IMR-90 (cell line): ENCODE data around the gene TUBGCP3. TPM values are rescaled to one million over a fixed set of nuclear protein-coding genes. Genes with fewer than 3 reads are reported as not detected.

Source experiments
- ATAC-seq: fragments of 200-7000 bp; cut with Tn5 transposase; 2 replicates; pipeline ENCODE4 v1.9.1; 2020; ENCODE audit warnings: low read depth, mild to moderate bottlenecking, moderate library complexity
- BruUV-seq: library from RNA; stranded (reverse); fragments of 400-500 nt; replicated peaks from 2 replicates; lab custom pipeline; 2021; lab: Mats Ljungman, UMichigan
- CTCF ChIA-PET: fragments of 300-600 bp; formaldehyde crosslinking; extraction: SDS; loops from one replicate; lab custom pipeline; 2021; ENCODE audit warnings: antibody characterized with exemption; lab: Yijun Ruan, JAX
- POLR2A ChIA-PET: fragments of 300-600 bp; sonication (Branson Sonifier 250); formaldehyde crosslinking; loops from one replicate; lab custom pipeline; 2022; ENCODE audit warnings: antibody characterized with exemption; ENCODE audit not compliant: unreplicated experiment; lab: Charles Lee
- DNase-seq: peaks from one replicate; pipeline ENCODE4 v3.0.0; 2013
- H2AFZ ChIP-seq: replicated peaks from 2 replicates; pipeline ENCODE3; 2013; ENCODE audit warnings: low read length, mild to moderate bottlenecking; ENCODE audit not compliant: poor library complexity
- H2AK5ac ChIP-seq: 2 replicates; pipeline ENCODE4 v1.6.1; 2013; ENCODE audit warnings: low read depth, low read length, inconsistent platforms
- H2AK9ac ChIP-seq: replicated peaks from 2 replicates; pipeline ENCODE3; 2013; ENCODE audit warnings: mild to moderate bottlenecking, low read depth, low read length, moderate library complexity; ENCODE audit not compliant: poor library complexity
- H2BK120ac ChIP-seq: 2 replicates; pipeline ENCODE4 v1.6.1; 2013; ENCODE audit warnings: low read depth, low read length, inconsistent platforms
- H2BK15ac ChIP-seq: 3 replicates; pipeline ENCODE4 v1.6.1; 2013; ENCODE audit warnings: low read depth, low read length, inconsistent platforms
- H2BK20ac ChIP-seq: 2 replicates; pipeline ENCODE4 v1.6.1; 2013; ENCODE audit warnings: low read depth, mild to moderate bottlenecking, inconsistent platforms, low read length, moderate library complexity
- H2BK5ac ChIP-seq: 2 replicates; pipeline ENCODE4 v1.6.1; 2013; ENCODE audit warnings: mild to moderate bottlenecking, low read depth, low read length, inconsistent platforms; ENCODE audit not compliant: poor library complexity, severe bottlenecking
- H3K14ac ChIP-seq: replicated peaks from 2 replicates; pipeline ENCODE4 v1.6.1; 2013; ENCODE audit warnings: low read depth, low read length, inconsistent platforms
- H3K18ac ChIP-seq: 2 replicates; pipeline ENCODE4 v1.6.1; 2013; ENCODE audit warnings: low read depth, low read length, control low read depth
- H3K23ac ChIP-seq: 2 replicates; pipeline ENCODE4 v1.6.1; 2013; ENCODE audit warnings: low read depth, low read length, inconsistent platforms
- H3K27ac ChIP-seq: 2 replicates; pipeline ENCODE4 v1.5.1; 2013; ENCODE audit warnings: mild to moderate bottlenecking, control low read depth, low read length; ENCODE audit not compliant: insufficient read depth
- H3K27me3 ChIP-seq: 2 replicates; pipeline ENCODE4 v1.6.1; 2013; ENCODE audit warnings: low read length; ENCODE audit not compliant: control insufficient read depth, insufficient read depth
- H3K36me3 ChIP-seq: 2 replicates; pipeline ENCODE4 v1.6.1; 2013; ENCODE audit warnings: low read length, mixed read lengths; ENCODE audit not compliant: control insufficient read depth, insufficient read depth
- H3K4ac ChIP-seq: 2 replicates; pipeline ENCODE4 v1.6.1; 2013; ENCODE audit warnings: low read depth, low read length, inconsistent platforms
- H3K4me1 ChIP-seq: 2 replicates; pipeline ENCODE4 v1.6.1; 2013; ENCODE audit warnings: low read length, mixed read lengths; ENCODE audit not compliant: control insufficient read depth, insufficient read depth
- H3K4me2 ChIP-seq: 2 replicates; pipeline ENCODE4 v1.6.1; 2013; ENCODE audit warnings: low read depth, mild to moderate bottlenecking, control low read depth, low read length, moderate library complexity
- H3K4me3 ChIP-seq: 2 replicates; pipeline ENCODE4 v1.5.1; 2013; ENCODE audit warnings: low read depth, mild to moderate bottlenecking, control low read depth, low read length, moderate library complexity; ENCODE audit not compliant: insufficient read depth
- H3K56ac ChIP-seq: 2 replicates; pipeline ENCODE4 v1.6.1; 2013; ENCODE audit warnings: low read length, inconsistent platforms; ENCODE audit not compliant: insufficient read depth; ENCODE audit errors: extremely low read depth
- H3K79me1 ChIP-seq, 2 experiments: 2 replicates each; pipeline ENCODE4 v1.6.1; 2013; ENCODE audit warnings: low read length in 2 of 2, inconsistent platforms in 1 of 2, low read depth in 1 of 2
- H3K9ac ChIP-seq: 2 replicates; pipeline ENCODE4 v1.6.1; 2013; ENCODE audit warnings: low read depth, low read length, control low read depth
- H3K9me1 ChIP-seq: 2 replicates; pipeline ENCODE4 v1.6.1; 2013; ENCODE audit warnings: low read length, inconsistent platforms; ENCODE audit not compliant: insufficient read depth
- H3K9me3 ChIP-seq: 2 replicates; pipeline ENCODE4 v1.6.1; 2013; ENCODE audit warnings: low read length; ENCODE audit not compliant: control insufficient read depth, insufficient read depth
- H4K20me1 ChIP-seq: 2 replicates; pipeline ENCODE4 v1.6.1; 2013; ENCODE audit warnings: low read length, inconsistent platforms; ENCODE audit not compliant: insufficient read depth
- H4K5ac ChIP-seq: 2 replicates; pipeline ENCODE4 v1.6.1; 2013; ENCODE audit warnings: mild to moderate bottlenecking, low read depth, low read length, control low read depth
- H4K8ac ChIP-seq, 2 experiments: 2 replicates each; pipeline ENCODE4 v1.6.1; 2013; ENCODE audit warnings: low read depth in 2 of 2, low read length in 2 of 2, control low read depth in 1 of 2, inconsistent platforms in 1 of 2
- H4K91ac ChIP-seq: 2 replicates; pipeline ENCODE4 v1.6.1; 2013; ENCODE audit warnings: low read depth, low read length, inconsistent platforms; ENCODE audit not compliant: insufficient read depth
- BHLHE40 ChIP-seq: fragments of 150-350 bp; IDR thresholded peaks from 2 replicates; pipeline ENCODE4 v1.6.1; 2016; ENCODE audit warnings: mild to moderate bottlenecking, low read depth, low read length
- CEBPB ChIP-seq: IDR thresholded peaks from 2 replicates; pipeline ENCODE4 v1.6.1; 2012; ENCODE audit warnings: low read depth, low read length, improper control_type of control experiment
- CHD1 ChIP-seq: IDR thresholded peaks from 2 replicates; pipeline ENCODE4 v1.6.1; 2012; ENCODE audit warnings: low read depth, low read length, improper control_type of control experiment
- ELK1 ChIP-seq: fragments of 150-350 bp; IDR thresholded peaks from 2 replicates; pipeline ENCODE4 v1.6.1; 2016; ENCODE audit warnings: low read depth, mild to moderate bottlenecking, low read length, moderate library complexity, borderline replicate concordance
- FOS ChIP-seq: fragments of 150-350 bp; IDR thresholded peaks from 2 replicates; pipeline ENCODE4 v1.6.1; 2016; ENCODE audit warnings: low read depth, low read length
- MAFK ChIP-seq: IDR thresholded peaks from 2 replicates; pipeline ENCODE4 v1.6.1; 2012; ENCODE audit warnings: low read depth, low read length, improper control_type of control experiment
- MAZ ChIP-seq: IDR thresholded peaks from 2 replicates; pipeline ENCODE4 v1.6.1; 2012; ENCODE audit warnings: low read depth, mild to moderate bottlenecking, low read length, improper control_type of control experiment, moderate library complexity, borderline replicate concordance
- MXI1 ChIP-seq: IDR thresholded peaks from 2 replicates; pipeline ENCODE4 v1.6.1; 2012; ENCODE audit warnings: low read depth, mild to moderate bottlenecking, low read length, moderate library complexity, borderline replicate concordance
- NFE2L2 ChIP-seq: fragments of 150-350 bp; IDR thresholded peaks from 2 replicates; pipeline ENCODE4 v1.6.1; 2016; ENCODE audit warnings: low read depth, mild to moderate bottlenecking, low read length
- POLR2A ChIP-seq: IDR thresholded peaks from 2 replicates; pipeline ENCODE4 v1.6.1; 2012; ENCODE audit warnings: mild to moderate bottlenecking, low read depth, low read length
- RAD21 ChIP-seq: IDR thresholded peaks from 2 replicates; pipeline ENCODE4 v1.6.1; 2012; ENCODE audit warnings: low read length, improper control_type of control experiment
- RCOR1 ChIP-seq: IDR thresholded peaks from 2 replicates; pipeline ENCODE4 v1.6.1; 2012; ENCODE audit warnings: mild to moderate bottlenecking, low read length, improper control_type of control experiment; ENCODE audit not compliant: insufficient replicate concordance
- RFX5 ChIP-seq: IDR thresholded peaks from 2 replicates; pipeline ENCODE4 v1.8.0; 2012; ENCODE audit warnings: low read depth, mild to moderate bottlenecking, low read length, moderate library complexity
- SMC3 ChIP-seq: fragments of 150-350 bp; IDR thresholded peaks from 2 replicates; pipeline ENCODE4 v1.6.1; 2016; ENCODE audit warnings: low read depth, mild to moderate bottlenecking, antibody characterized with exemption, low read length, moderate library complexity
- USF2 ChIP-seq: fragments of 150-350 bp; IDR thresholded peaks from 2 replicates; pipeline ENCODE4 v1.6.1; 2017; ENCODE audit warnings: mild to moderate bottlenecking, antibody characterized with exemption, low read length, low read depth
- dilution Hi-C: fragments of 300-500 bp; cut with HindIII; formaldehyde crosslinking; loops from one replicate; pipeline ENCODE4 v1.14.3; 2018; ENCODE audit warnings: low sequenced_read_pairs; ENCODE audit not compliant: unreplicated experiment
- in situ Hi-C: fragments of 300-500 bp; cut with MboI; formaldehyde crosslinking; loops from 3 replicates; pipeline ENCODE4 v1.14.3; 2019; ENCODE audit warnings: low sequenced_read_pairs, inconsistent platforms, mixed read lengths
- intact Hi-C: fragments of 100-400 bp; cut with micrococcal nuclease; formaldehyde crosslinking; loops from 2 replicates; pipeline ENCODE4 v1.10.0; 2022
- polyA plus RNA-seq, 3 experiments: library from polyadenylated mRNA; depleted of rRNA; stranded (reverse); fragments of >200 nt; gene quantifications; 2 replicates each; pipeline ENCODE4 v1.2.3, GENCODE V29; 2012; ENCODE audit warnings: low replicate concordance in 1 of 3
- total RNA-seq: library from RNA; depleted of rRNA; stranded (reverse); fragments of >200 nt; gene quantifications from 2 replicates; pipeline ENCODE4 v1.2.3, GENCODE V29; 2012
- TF ChIP-seq, protein P1 (sequence below): conservative IDR thresholded peaks from 2 replicates; pipeline ENCODE4 v1.5.1; 2012; ENCODE audit warnings: mild to moderate bottlenecking, low read depth, low read length, improper control_type of control experiment

TUBGCP3 gene
- total and polyA plus RNA-seq, 2 of the 4 experiments (the other 2 are of a cell fraction), result 16.0 to 17.8 TPM

GRCh38 chr13:112576768-112577167 lies 11.2 kb downstream of the TUBGCP3 start:
- H3K4ac ChIP-seq, result no peak overlapping the region
- H3K4me1 ChIP-seq, result peaks cover 17% of the 10 kb centered on the region
- no TSS peak for BruUV-seq
- DNase-seq, result no peak
- H3K4me2 ChIP-seq, result no peak overlapping the region
- POLR2A ChIA-PET, result no interaction called here
- no peaks in the 10 kb centered on the region for H3K9me3 ChIP-seq
- peaks cover 34 to 68% of the 10 kb centered on the region in 2 experiments for H3K79me1 ChIP-seq
- H3K27me3 ChIP-seq, result no peaks in the 10 kb centered on the region
- H4K20me1 ChIP-seq, result peaks cover 46% of the 10 kb centered on the region
- CTCF ChIA-PET, result no interaction called here
- H4K8ac ChIP-seq, result no peak overlapping the region
- no peak overlapping the region for H3K27ac ChIP-seq
- H3K36me3 ChIP-seq, result no peaks in the 10 kb centered on the region
- no peak overlapping the region for H2BK20ac ChIP-seq
- H3K9ac ChIP-seq, result no peak overlapping the region
- no peak overlapping the region for H3K14ac ChIP-seq
- in situ Hi-C loops, result no loop called here
- peaks cover 7% of the 10 kb centered on the region; the same call in 1 of the 2 replicates for H3K9me1 ChIP-seq
- H3K4me3 ChIP-seq, result no peak overlapping the region
- no peak overlapping the region for H2AK9ac ChIP-seq
- no peak overlapping the region for H4K5ac ChIP-seq
- H2AK5ac ChIP-seq, result no peak overlapping the region
- TF ChIP-seq MAZ, result no peak
- no peak for TF ChIP-seq POLR2A
- no peak for TF ChIP-seq RFX5
- TF ChIP-seq, protein P1, sequence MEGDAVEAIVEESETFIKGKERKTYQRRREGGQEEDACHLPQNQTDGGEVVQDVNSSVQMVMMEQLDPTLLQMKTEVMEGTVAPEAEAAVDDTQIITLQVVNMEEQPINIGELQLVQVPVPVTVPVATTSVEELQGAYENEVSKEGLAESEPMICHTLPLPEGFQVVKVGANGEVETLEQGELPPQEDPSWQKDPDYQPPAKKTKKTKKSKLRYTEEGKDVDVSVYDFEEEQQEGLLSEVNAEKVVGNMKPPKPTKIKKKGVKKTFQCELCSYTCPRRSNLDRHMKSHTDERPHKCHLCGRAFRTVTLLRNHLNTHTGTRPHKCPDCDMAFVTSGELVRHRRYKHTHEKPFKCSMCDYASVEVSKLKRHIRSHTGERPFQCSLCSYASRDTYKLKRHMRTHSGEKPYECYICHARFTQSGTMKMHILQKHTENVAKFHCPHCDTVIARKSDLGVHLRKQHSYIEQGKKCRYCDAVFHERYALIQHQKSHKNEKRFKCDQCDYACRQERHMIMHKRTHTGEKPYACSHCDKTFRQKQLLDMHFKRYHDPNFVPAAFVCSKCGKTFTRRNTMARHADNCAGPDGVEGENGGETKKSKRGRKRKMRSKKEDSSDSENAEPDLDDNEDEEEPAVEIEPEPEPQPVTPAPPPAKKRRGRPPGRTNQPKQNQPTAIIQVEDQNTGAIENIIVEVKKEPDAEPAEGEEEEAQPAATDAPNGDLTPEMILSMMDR, result no peak
- TF ChIP-seq USF2, result no peak
- TF ChIP-seq SMC3, result no peak
- TF ChIP-seq ELK1, result no peak
- TF ChIP-seq RAD21, result no peak
- TF ChIP-seq RCOR1, result no peak
- no peak for TF ChIP-seq NFE2L2
- no peak for TF ChIP-seq CHD1
- TF ChIP-seq FOS, result no peak
- TF ChIP-seq MXI1, result no peak
- TF ChIP-seq MAFK, result no peak
- no peak for TF ChIP-seq BHLHE40
- TF ChIP-seq CEBPB, result no peak
- H4K91ac ChIP-seq, result no peak overlapping the region
- H3K23ac ChIP-seq, result no peak overlapping the region
- ATAC-seq, result no peak
- no peak overlapping the region for H2AFZ ChIP-seq
- H2BK120ac ChIP-seq, result no peak overlapping the region
- no peak overlapping the region for H2BK5ac ChIP-seq
- intact Hi-C loops, result no loop called here
- H3K56ac ChIP-seq, result no peak overlapping the region
- dilution Hi-C loops, result no loop called here
- H3K18ac ChIP-seq, result no peak overlapping the region
- no peak overlapping the region for H2BK15ac ChIP-seq
